BJ (cell line): ENCODE data around the gene JAK1. TPM values are rescaled to one million over a fixed set of nuclear protein-coding genes. Genes with fewer than 3 reads are reported as not detected.

Experiments used
- CTCF ChIA-PET: fragments of 350-600 bp; formaldehyde crosslinking; extraction: SDS; loops from one replicate; lab custom pipeline; 2021; ENCODE audit warnings: antibody characterized with exemption, inconsistent platforms; lab: Yijun Ruan, JAX
- POLR2A ChIA-PET: fragments of 300-600 bp; sonication (Branson Sonifier 250); formaldehyde crosslinking; extraction: SDS; loops from one replicate; lab custom pipeline; 2021; ENCODE audit warnings: antibody characterized with exemption; lab: Charles Lee
- DNase-seq: peaks from one replicate; pipeline ENCODE4 v3.0.0-alpha.2; 2011; ENCODE audit warnings: low read depth
- H3K27me3 ChIP-seq: 2 replicates; pipeline ENCODE4 v1.6.0; 2011; ENCODE audit warnings: low read length; ENCODE audit not compliant: control insufficient read depth, insufficient read depth
- H3K36me3 ChIP-seq: 2 replicates; pipeline ENCODE4 v1.5.1; 2011; ENCODE audit warnings: low read length; ENCODE audit not compliant: control insufficient read depth, insufficient read depth
- H3K4me3 ChIP-seq: 2 replicates; pipeline ENCODE4 v1.5.1; 2011; ENCODE audit warnings: low read depth, mild to moderate bottlenecking, control low read depth, low read length
- polyA plus RNA-seq: library from polyadenylated mRNA; depleted of rRNA; stranded (reverse); fragments of >200 nt; gene quantifications from 2 replicates; pipeline ENCODE4 v1.2.3, GENCODE V29; 2011
- TF ChIP-seq, protein P1 (sequence below): IDR thresholded peaks from 2 replicates; pipeline ENCODE4 v1.5.1; 2011; ENCODE audit warnings: low read depth, mild to moderate bottlenecking, control low read depth, inconsistent platforms, low read length, moderate library complexity; ENCODE audit not compliant: insufficient read depth

JAK1 gene
- polyA plus RNA-seq, 1 experiment, result 95.0 TPM

DNA sequence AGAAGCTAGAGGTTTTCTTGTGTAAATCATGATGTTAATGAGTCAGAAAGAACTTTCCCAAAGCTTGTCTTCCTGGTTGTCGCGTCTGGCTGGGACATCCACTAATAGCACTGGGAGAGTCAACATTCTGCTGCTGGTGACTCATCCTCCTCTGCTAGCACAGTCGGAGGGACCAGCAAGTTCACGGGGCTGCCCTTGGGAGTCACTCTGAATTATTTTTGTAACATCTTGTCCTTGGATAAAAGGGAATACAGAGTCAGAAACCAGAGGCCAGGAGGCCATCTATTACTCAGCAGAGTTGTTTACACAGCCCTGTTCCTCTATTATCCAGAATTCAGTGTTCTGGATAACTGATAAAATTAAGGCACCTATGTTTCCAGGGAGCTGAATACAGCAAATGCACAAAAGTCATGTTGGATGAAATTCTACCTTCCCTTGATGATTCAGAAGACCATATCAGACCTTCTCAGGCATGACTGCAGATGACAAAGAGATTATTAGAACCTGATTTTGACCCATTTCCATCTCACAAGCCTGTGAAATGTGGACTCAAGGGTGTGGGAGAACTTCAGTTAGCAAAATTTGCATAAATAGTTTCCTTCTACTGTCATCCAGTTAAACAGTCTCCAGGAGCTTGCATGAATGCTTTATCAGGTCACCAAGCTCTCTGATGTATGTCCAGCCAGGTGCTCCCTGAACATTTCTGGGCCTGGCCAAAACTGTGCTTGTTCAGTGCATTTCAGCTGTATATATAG, 68.1 kb downstream of the JAK1 start:
- no peaks in the 10 kb centered on the region for H3K36me3 ChIP-seq
- TF ChIP-seq, protein P1, sequence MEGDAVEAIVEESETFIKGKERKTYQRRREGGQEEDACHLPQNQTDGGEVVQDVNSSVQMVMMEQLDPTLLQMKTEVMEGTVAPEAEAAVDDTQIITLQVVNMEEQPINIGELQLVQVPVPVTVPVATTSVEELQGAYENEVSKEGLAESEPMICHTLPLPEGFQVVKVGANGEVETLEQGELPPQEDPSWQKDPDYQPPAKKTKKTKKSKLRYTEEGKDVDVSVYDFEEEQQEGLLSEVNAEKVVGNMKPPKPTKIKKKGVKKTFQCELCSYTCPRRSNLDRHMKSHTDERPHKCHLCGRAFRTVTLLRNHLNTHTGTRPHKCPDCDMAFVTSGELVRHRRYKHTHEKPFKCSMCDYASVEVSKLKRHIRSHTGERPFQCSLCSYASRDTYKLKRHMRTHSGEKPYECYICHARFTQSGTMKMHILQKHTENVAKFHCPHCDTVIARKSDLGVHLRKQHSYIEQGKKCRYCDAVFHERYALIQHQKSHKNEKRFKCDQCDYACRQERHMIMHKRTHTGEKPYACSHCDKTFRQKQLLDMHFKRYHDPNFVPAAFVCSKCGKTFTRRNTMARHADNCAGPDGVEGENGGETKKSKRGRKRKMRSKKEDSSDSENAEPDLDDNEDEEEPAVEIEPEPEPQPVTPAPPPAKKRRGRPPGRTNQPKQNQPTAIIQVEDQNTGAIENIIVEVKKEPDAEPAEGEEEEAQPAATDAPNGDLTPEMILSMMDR, result no peak
- POLR2A ChIA-PET, result interaction anchor here (0.5 to 0.6 kb wide), 2 partner anchors 36 to 68 kb away, joined by 3 to 4 read pairs; no protein-coding TSS in a partner anchor
- DNase-seq, result peak; percentile 93
- CTCF ChIA-PET, result interaction anchor here (0.7 to 1.1 kb wide), 3 partner anchors 9 to 23 kb away, joined by 3 read pairs; no protein-coding TSS in a partner anchor
- H3K27me3 ChIP-seq, result no peaks in the 10 kb centered on the region
- no peak overlapping the region for H3K4me3 ChIP-seq

DNA sequence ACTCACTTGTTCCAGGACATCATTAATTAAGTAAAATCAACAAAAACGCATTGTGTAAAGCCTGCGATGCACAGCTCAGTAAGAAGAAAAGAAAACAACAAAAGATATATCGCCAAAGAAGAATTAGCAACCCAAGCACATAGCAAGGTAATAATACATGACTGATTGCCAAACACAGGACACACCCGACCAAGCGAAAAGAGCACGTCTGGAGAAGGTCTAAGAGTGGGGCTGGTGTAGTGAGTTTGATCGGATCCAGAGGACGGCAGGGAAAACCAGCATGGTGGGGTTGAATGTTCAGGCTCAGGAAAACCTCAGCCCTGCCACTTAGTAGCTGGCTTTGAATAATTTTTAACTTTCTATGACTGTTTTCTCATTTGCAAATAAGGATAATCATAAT, 69.8 kb downstream of the JAK1 start:
- DNase-seq, result no peak
- H3K4me3 ChIP-seq, result no peak overlapping the region
- TF ChIP-seq, protein P1, result no peak
- no peaks in the 10 kb centered on the region for H3K27me3 ChIP-seq
- H3K36me3 ChIP-seq, result no peaks in the 10 kb centered on the region
- POLR2A ChIA-PET, result no interaction called here
- CTCF ChIA-PET, result interaction anchor here (1.3 kb wide), 1 partner anchor 25 kb away, joined by 4 read pairs; no protein-coding TSS in a partner anchor

DNA sequence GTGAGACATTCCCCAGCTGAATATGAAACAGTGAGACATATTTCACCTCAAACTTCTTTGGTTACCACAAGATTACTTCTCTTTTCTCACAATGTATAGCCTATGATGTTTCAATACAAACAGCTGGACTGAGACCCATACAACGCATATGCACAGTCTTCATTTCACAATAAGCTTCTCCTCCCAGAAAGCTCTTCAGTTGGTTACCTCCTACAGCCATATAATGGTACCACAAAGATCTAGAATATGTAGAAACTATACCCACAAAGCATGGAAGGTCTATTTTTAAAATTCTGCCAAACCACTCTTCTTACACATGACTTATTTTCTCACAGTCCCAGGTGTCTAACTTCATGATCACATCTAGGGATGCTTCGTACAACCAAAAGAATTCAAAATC, 70.8 kb downstream of the JAK1 start:
- no peak for DNase-seq
- ChIA-PET CTCF (no interaction called here), POLR2A (no interaction called here)
- H3K4me3 ChIP-seq, result no peak overlapping the region
- H3K27me3 ChIP-seq, result no peaks in the 10 kb centered on the region
- H3K36me3 ChIP-seq, result no peaks in the 10 kb centered on the region
- TF ChIP-seq, protein P1, result no peak

DNA sequence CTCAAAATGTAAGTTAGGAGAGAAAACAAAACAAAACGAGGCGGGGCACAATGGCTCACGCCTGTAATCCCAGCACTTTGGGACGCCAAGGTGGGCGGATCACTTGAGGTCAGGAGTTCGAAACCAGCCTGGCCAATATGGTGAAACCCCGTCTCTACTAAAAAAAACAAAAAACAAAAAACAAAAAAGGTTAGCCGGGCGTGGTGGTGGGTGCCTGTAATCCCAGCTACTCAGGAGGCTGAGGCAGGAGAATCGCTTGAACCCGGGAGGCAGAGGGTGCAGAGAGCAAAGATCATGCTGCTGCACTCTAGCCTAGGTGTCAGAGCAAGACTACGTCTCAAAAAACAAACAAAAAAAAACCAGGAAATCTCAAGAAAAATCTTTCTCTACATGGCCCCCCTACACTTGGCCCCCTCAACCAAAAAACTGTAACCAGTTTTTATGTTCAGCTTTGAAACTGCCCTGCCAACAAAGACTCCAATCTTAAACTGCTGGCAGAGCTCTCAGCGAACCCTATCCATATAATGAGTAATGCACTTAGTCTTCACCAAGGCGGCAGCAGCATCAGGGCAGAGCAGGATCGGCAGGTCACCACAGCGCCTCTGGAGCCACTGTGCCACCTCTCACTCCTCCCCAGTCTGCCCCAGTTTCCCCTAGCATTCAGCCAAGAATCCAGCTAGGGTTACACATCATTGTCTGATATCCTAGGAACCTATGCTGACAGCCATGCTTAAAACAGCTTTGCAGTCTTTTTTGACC, 71.7 kb downstream of the JAK1 start:
- TF ChIP-seq, protein P1, result no peak
- Histone ChIP-seq H3K36me3 (no peaks in the 10 kb centered on the region), H3K4me3 (no peak overlapping the region), H3K27me3 (no peaks in the 10 kb centered on the region)
- CTCF ChIA-PET, result no interaction called here
- no peak for DNase-seq
- POLR2A ChIA-PET, result no interaction called here

DNA sequence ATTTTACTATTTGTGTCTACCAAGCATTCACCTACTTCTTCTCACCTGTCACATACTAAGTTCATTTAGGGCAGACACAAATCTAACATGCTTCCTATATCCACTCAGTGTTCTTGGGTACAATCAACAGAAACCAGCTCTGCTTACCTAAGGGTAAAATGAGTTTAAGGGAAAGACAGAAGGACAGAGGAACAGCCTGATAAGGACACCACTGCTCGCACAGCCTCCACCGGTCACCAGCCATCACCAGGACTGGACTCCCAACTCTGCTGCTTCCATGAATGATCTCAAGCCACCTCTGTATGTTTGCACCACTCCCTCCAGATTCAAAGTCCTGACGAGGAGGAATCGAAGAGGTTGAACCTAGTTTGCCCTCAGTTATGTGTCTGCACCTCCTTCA, 72.4 kb downstream of the JAK1 start:
- H3K27me3 ChIP-seq, result no peaks in the 10 kb centered on the region
- TF ChIP-seq, protein P1, result no peak
- ChIA-PET CTCF (no interaction called here), POLR2A (no interaction called here)
- H3K36me3 ChIP-seq, result no peaks in the 10 kb centered on the region
- no peak for DNase-seq
- H3K4me3 ChIP-seq, result no peak overlapping the region
